MV-4-11 (cell line): ENCODE data around the gene LHFPL3.
"Not testable (repeated sequence)": the region's sequence is repeated elsewhere in the genome, so short reads cannot be mapped to it uniquely, and the experiment has no call there.

Experiments
- DNase-seq: peaks from one replicate; lab custom pipeline; 2025; lab: John Stamatoyannopoulos, UW

The LHFPL3 gene

GRCh38 chr7:104695563-104695962 lies 367.2 kb downstream of the LHFPL3 start:
- no peak for DNase-seq

GRCh38 chr7:104700336-104700735 lies 371.9 kb downstream of the LHFPL3 start:
- no peak for DNase-seq

GRCh38 chr7:104721027-104721426 lies 392.6 kb downstream of the LHFPL3 start:
- DNase-seq: not testable (repeated sequence)

- no peak for DNase-seq
Measured at GRCh38 chr7:104723001-104723400, 394.6 kb downstream of the LHFPL3 start.

GRCh38 chr7:104758504-104758903 lies 430.1 kb downstream of the LHFPL3 start:
- no peak for DNase-seq

- no peak for DNase-seq
Measured at GRCh38 chr7:104761892-104762291, 433.5 kb downstream of the LHFPL3 start.

GRCh38 chr7:104767113-104767512 lies 438.7 kb downstream of the LHFPL3 start:
- no peak for DNase-seq

GRCh38 chr7:104767826-104768536 lies 439.6 kb downstream of the LHFPL3 start:
- no peak for DNase-seq

- peak; percentile 9 for DNase-seq
Measured at GRCh38 chr7:104772405-104773345, 444.3 kb downstream of the LHFPL3 start.

- no peak for DNase-seq
Measured at GRCh38 chr7:104773796-104774195, 445.4 kb downstream of the LHFPL3 start.

- no peak for DNase-seq
Measured at GRCh38 chr7:104775531-104775930, 447.1 kb downstream of the LHFPL3 start.

- no peak for DNase-seq
Measured at GRCh38 chr7:104777301-104777800, 448.9 kb downstream of the LHFPL3 start.

GRCh38 chr7:104779888-104780287 lies 451.5 kb downstream of the LHFPL3 start:
- no peak for DNase-seq

- peak; percentile 82 for DNase-seq
Measured at GRCh38 chr7:104784686-104785085, 456.3 kb downstream of the LHFPL3 start.

GRCh38 chr7:104789780-104790179 lies 461.4 kb downstream of the LHFPL3 start:
- no peak for DNase-seq

GRCh38 chr7:104790440-104790839 lies 462.0 kb downstream of the LHFPL3 start:
- no peak for DNase-seq

- DNase-seq: no peak
Measured at GRCh38 chr7:104791080-104791479, 462.7 kb downstream of the LHFPL3 start.

- DNase-seq: no peak
Measured at GRCh38 chr7:104793066-104793465, 464.7 kb downstream of the LHFPL3 start.

- no peak for DNase-seq
Measured at GRCh38 chr7:104794154-104794553, 465.8 kb downstream of the LHFPL3 start.

GRCh38 chr7:104794589-104794988 lies 466.2 kb downstream of the LHFPL3 start:
- DNase-seq: no peak

GRCh38 chr7:104795086-104795485 lies 466.7 kb downstream of the LHFPL3 start:
- no peak for DNase-seq

GRCh38 chr7:104795616-104796398 lies 467.4 kb downstream of the LHFPL3 start:
- no peak for DNase-seq
